ENCODE data around the gene RRP36.
"Not testable (repeated sequence)": the region's sequence is repeated elsewhere in the genome, so short reads cannot be mapped to it uniquely, and the experiment has no call there.

Gene RRP36

GRCh38 chr6:43040542-43041257 is 19.3 kb downstream of the RRP36 start:
- no peak for DNase-seq

- DNase-seq, result not testable (repeated sequence)
Measured at GRCh38 chr6:43041475-43041874, 20.1 kb downstream of the RRP36 start.

GRCh38 chr6:43043310-43043709 is 21.9 kb downstream of the RRP36 start:
- no peak for DNase-seq

- DNase-seq, result no peak
Measured at GRCh38 chr6:43045371-43045930, 24.0 kb downstream of the RRP36 start.

GRCh38 chr6:43047998-43048397 is 26.6 kb downstream of the RRP36 start:
- no peak for DNase-seq

- DNase-seq, result no peak
Measured at GRCh38 chr6:43050981-43051380, 29.6 kb downstream of the RRP36 start.

- DNase-seq, result no peak
Measured at GRCh38 chr6:43052225-43052841, 30.9 kb downstream of the RRP36 start.

- DNase-seq, result no peak
Measured at GRCh38 chr6:43052842-43053544, 31.6 kb downstream of the RRP36 start.

- peak; percentile 91 to 95 for DNase-seq
Measured at GRCh38 chr6:43053545-43054205, 32.3 kb downstream of the RRP36 start, which contains the start of gene CUL7. TSS of gene CUL7 (minus strand) at chr6:43053851. CDS start at chr6:43052788, 1,063 bp downstream.

- no peak for DNase-seq
Measured at GRCh38 chr6:43054206-43054943, 33.0 kb downstream of the RRP36 start.

GRCh38 chr6:43055966-43056365 is 34.5 kb downstream of the RRP36 start:
- no peak for DNase-seq

- DNase-seq, result no peak
Measured at GRCh38 chr6:43058531-43058930, 37.1 kb downstream of the RRP36 start.

- DNase-seq, result peak; percentile 96 to 99
Measured at GRCh38 chr6:43059168-43060033, 38.0 kb downstream of the RRP36 start, which contains the start of the genes KLC4 and MRPL2. TSS of gene KLC4 (plus strand) at chr6:43059631. CDS start at chr6:43061336, 1,705 bp downstream. TSS of gene MRPL2 (minus strand) at chr6:43059434. CDS start at chr6:43059381, 53 bp downstream.

- DNase-seq, result peak in 1 of 2 experiments; percentile 37
Measured at GRCh38 chr6:43060034-43060754, 38.8 kb downstream of the RRP36 start.

GRCh38 chr6:43060755-43061633 is 39.6 kb downstream of the RRP36 start:
- no peak for DNase-seq

- DNase-seq, result no peak
Measured at GRCh38 chr6:43061861-43062260, 40.4 kb downstream of the RRP36 start.

- DNase-seq, result no peak
Measured at GRCh38 chr6:43062818-43063217, 41.4 kb downstream of the RRP36 start.

GRCh38 chr6:43070028-43070632 is 48.7 kb downstream of the RRP36 start:
- peak in 1 of 2 experiments; percentile 71 for DNase-seq

All from SW 1271 (cell line).